Measurements from ENCODE around the gene SLITRK1.

Gene SLITRK1

DNA sequence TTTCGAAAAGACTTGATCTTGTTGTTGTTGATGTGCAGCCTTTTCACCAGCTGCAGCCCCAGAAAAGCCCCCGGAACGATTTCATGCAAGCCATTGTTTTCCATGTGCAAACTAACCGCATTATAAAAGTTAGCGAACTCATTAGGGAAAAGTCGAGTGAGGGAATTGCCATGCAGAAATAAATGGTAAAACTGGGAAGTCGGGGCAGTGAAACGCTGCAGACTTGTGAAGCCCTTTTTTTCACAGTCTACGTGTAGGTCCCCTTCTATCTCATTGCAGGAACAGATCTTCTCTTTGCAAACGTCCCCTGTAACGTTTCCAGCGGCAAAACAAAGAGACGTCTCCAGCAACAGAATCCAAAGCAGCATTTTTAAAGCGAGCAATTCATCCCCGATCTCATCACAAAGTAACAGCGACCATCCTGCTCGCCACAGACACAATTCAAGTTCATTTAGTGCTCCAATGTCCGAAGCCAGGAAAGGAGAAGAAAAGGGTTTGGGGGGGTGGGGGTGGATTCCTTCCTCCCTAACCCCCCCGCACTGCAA is 1.1 kb downstream of the SLITRK1 start:
- TF ChIP-seq, protein P1, sequence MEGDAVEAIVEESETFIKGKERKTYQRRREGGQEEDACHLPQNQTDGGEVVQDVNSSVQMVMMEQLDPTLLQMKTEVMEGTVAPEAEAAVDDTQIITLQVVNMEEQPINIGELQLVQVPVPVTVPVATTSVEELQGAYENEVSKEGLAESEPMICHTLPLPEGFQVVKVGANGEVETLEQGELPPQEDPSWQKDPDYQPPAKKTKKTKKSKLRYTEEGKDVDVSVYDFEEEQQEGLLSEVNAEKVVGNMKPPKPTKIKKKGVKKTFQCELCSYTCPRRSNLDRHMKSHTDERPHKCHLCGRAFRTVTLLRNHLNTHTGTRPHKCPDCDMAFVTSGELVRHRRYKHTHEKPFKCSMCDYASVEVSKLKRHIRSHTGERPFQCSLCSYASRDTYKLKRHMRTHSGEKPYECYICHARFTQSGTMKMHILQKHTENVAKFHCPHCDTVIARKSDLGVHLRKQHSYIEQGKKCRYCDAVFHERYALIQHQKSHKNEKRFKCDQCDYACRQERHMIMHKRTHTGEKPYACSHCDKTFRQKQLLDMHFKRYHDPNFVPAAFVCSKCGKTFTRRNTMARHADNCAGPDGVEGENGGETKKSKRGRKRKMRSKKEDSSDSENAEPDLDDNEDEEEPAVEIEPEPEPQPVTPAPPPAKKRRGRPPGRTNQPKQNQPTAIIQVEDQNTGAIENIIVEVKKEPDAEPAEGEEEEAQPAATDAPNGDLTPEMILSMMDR (IDR thresholded peaks at IDR 0.05; ENCODE audit: extremely low read depth, insufficient read depth, missing control alignments), result no peak
- in situ Hi-C loops (cut with MboI; ENCODE audit: low pct_unique_long_range_greater_than_20kb, low sequenced_read_pairs, unreplicated experiment), result no loop called here
- no peak for DNase-seq (ENCODE audit: low spot score)

DNA sequence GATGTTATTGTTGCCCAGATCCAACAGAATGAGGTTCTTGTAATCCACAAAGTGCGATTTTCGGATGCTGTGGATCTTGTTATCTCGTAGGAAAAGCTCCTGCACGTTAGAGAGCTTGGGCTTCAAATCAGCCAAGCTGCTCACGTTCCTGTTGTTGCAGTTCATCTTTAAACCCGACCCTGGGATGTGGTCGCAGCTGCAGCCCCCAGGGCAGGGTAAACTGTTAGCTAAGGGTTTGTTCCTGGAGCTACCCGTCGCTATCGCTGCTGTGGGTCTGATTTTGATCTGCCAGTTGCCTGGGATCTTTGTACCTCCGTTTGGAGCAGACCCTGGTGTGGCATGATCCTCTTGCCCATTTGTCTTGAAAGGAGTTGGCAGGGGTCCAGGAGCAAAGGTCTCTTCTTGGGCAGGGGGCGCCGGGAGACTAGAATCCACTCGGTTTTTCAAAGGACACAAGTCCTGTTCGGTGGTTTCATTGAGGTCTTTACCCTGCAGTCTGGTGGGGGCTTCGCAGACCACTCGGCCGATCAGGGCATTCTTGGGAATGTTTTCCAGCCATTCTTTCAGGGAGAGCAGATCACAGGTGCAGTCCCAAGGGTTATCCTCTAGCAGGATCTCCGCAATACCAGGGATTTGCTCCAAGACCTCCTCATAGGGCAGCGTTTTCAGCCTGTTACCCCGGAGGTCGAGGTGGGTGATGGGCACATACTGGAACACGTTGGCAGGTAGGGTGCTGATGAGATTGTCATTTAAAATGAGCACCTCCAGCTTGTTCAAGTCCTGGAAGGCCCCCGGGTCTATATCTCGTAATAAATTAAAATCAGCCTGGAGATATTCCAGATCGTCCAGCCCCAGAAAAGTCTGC is 1.8 kb downstream of the SLITRK1 start:
- TF ChIP-seq, protein P1 (IDR thresholded peaks at IDR 0.05; ENCODE audit: extremely low read depth, insufficient read depth, missing control alignments), result no peak
- DNase-seq (ENCODE audit: low spot score), result no peak
- in situ Hi-C loops (cut with MboI; ENCODE audit: low pct_unique_long_range_greater_than_20kb, low sequenced_read_pairs, unreplicated experiment), result no loop called here

DNA sequence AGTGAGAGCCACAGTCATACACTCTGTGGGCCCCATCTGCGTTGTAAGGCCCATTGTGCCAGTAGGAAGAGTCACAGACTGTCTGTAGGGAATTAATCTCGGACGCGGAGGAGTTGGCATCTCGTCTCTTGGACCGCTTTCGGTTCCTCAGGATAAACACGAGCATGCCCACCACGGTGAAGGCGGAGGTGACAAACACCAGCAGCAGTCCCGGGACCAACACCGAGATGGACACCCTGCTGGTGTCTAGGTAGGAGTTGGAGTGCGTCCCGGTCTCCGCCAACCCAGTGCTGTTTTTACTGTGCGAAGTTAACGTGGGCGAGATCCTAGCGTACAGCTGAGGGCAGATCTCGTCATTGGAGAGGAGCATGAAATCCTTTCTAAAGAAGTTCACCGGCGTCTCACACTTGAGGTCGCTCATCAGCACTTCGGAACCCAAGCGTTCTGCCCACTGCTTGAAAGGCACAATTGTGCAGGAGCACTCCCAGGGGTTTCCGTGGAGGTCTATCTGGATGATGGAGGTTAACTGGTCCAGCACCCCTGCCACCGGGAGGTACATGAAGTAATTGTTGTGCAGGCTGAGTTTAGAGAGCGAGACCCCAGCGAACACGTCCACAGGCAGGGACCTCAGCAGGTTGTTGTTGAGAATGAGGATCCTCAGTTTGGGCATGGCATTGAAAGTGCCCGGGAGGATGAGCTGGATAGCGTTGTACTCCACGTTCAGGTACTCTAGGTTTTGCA is 2.7 kb downstream of the SLITRK1 start:
- TF ChIP-seq, protein P1 (IDR thresholded peaks at IDR 0.05; ENCODE audit: extremely low read depth, insufficient read depth, missing control alignments), result no peak
- DNase-seq (ENCODE audit: low spot score), result no peak
- in situ Hi-C loops (cut with MboI; ENCODE audit: low pct_unique_long_range_greater_than_20kb, low sequenced_read_pairs, unreplicated experiment), result no loop called here

DNA sequence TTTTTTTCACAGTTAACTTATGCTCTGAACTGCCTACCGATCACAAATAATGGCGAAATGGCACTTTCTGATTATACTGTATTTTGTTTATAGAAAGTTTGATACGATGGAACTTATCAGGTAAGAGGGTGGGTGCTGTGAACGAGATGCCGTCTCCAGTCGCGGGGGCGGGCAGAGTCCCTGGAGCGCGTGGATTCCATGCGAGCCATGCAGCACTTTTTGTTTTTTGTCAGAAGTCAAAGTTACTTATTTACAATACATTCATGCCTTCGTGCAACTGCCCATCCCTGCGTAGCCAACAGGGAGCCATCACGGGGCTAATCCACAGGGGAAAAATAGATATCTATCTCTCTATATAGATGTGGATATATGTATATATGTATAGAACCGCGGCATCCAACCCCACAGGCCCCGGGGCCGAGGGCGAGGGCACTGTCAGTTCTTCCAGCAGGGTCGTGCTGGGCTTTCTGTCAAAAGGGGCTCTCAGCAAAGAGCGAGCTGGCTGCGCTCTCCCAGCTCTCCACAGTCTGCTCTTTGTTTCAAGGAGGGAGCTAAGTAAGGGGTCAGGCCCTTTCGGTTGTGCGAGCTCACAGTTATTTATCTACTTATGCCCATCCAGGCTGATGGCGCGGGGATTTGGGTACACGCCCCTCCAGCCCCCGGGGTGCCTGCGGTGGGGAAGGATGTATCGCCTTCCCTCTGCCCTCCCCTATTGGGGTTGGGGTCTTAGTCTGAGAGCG is 3.4 kb downstream of the SLITRK1 start:
- in situ Hi-C loops (cut with MboI; ENCODE audit: low pct_unique_long_range_greater_than_20kb, low sequenced_read_pairs, unreplicated experiment), result no loop called here
- no peak for DNase-seq (ENCODE audit: low spot score)
- TF ChIP-seq, protein P1 (IDR thresholded peaks at IDR 0.05; ENCODE audit: extremely low read depth, insufficient read depth, missing control alignments), result no peak

DNA sequence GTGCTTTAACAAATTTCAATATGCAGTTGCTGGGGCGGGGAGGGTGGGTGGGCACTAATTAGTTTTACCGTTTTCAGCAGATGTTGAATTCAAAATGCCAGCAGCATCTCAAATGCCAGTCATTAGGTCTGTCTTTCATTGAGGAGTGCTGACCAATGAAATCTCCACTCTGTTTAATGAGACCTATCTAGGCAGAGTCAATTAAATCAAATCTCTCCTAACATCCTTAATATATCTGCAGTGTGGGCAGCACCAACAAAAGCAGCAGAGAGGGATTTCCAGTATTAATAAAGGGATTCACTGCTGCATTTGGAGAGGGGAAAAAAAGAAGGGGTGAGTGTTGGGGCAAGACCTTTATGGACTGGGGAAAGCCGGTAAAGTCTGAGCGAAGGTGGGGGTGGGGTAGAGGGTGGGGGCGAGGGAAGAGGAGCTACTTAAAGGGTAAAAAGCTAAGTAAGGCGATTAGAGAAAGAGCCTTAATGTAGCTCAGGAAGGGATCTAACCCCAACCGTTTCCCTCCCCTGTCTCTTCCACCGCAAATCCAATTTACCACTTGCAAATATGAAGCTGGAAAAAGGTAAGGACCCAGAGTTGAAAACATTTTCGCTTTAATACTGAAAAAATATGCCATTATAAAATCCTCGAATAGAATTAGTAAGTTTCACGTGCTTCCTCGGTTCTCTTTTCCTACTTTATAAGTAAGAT is 4.5 kb downstream of the SLITRK1 start:
- TF ChIP-seq, protein P1 (IDR thresholded peaks at IDR 0.05; ENCODE audit: extremely low read depth, insufficient read depth, missing control alignments), result no peak
- no peak for DNase-seq (ENCODE audit: low spot score)
- in situ Hi-C loops (cut with MboI; ENCODE audit: low pct_unique_long_range_greater_than_20kb, low sequenced_read_pairs, unreplicated experiment), result no loop called here

Measured in GM13977 (cell line).